Activated CD8-positive, alpha-beta T cell treated with anti-CD3 and anti-CD28 coated beads, Interleukin-2, amount 10 ng/mL, durations not matched to agents 7 days and 5 days (primary cell): Measurements from ENCODE around the gene GLG1. TPM values are rescaled to one million over a fixed set of nuclear protein-coding genes. Genes with fewer than 3 reads are reported as not detected.
"Not testable (repeated sequence)": the region's sequence is repeated elsewhere in the genome, so short reads cannot be mapped to it uniquely, and the experiment has no call there.

Experiments
- ATAC-seq: fragments of 150-1000 bp; cut with Tn5 transposase; one replicate; pipeline ENCODE4 v1.10.0; 2021; ENCODE audit warnings: moderate library complexity
- CTCF ChIA-PET: fragments of 350-600 bp; sonication (Branson Sonifier 250); formaldehyde crosslinking; loops from one replicate; lab custom pipeline; 2021; ENCODE audit warnings: antibody characterized with exemption; lab: Charles Lee
- POLR2A ChIA-PET: fragments of 350-600 bp; sonication (Branson Sonifier 250); formaldehyde crosslinking; loops from one replicate; lab custom pipeline; 2021; ENCODE audit warnings: antibody characterized with exemption; lab: Charles Lee
- DNase-seq: peaks from one replicate; pipeline ENCODE4 v3.0.0-alpha.2; 2020
- H3K27ac Mint-ChIP-seq: one replicate; pipeline ENCODE4 v1.8.0; 2021; ENCODE audit warnings: mild to moderate bottlenecking, mixed read lengths
- H3K27me3 Mint-ChIP-seq: one replicate; pipeline ENCODE4 v1.8.0; 2021; ENCODE audit warnings: low read depth, mixed read lengths
- H3K36me3 Mint-ChIP-seq: one replicate; pipeline ENCODE4 v1.8.0; 2021; ENCODE audit warnings: low read depth, mixed read lengths
- H3K4me1 Mint-ChIP-seq: one replicate; pipeline ENCODE4 v1.8.0; 2021; ENCODE audit warnings: low read depth, mixed read lengths
- H3K4me3 Mint-ChIP-seq: one replicate; pipeline ENCODE4 v1.8.0; 2021; ENCODE audit warnings: mild to moderate bottlenecking, mixed read lengths
- H3K9me3 Mint-ChIP-seq: one replicate; pipeline ENCODE4 v1.8.0; 2022; ENCODE audit warnings: mixed read lengths; ENCODE audit not compliant: insufficient read depth
- total RNA-seq, 2 experiments: library from RNA; stranded (reverse); gene quantifications; one replicate each; pipeline ENCODE4 v1.2.3, GENCODE V29; 2021

Gene GLG1
- total RNA-seq, 2 experiments from 2014 or later = 110 to 112 TPM

- ATAC-seq (no peak), DNase-seq (no peak)
- H3K36me3 Mint-ChIP-seq = peaks cover 39% of the 10 kb centered on the region
- no peaks in the 10 kb centered on the region for H3K4me1 Mint-ChIP-seq
- H3K9me3 Mint-ChIP-seq = no peaks in the 10 kb centered on the region
- ChIA-PET CTCF (no interaction called here), POLR2A (no interaction called here)
- H3K27me3 Mint-ChIP-seq = no peaks in the 10 kb centered on the region
- no peak overlapping the region for H3K4me3 Mint-ChIP-seq
- no peak overlapping the region for H3K27ac Mint-ChIP-seq
These were observed 82.8 kb downstream of the GLG1 start for GRCh38 chr16:74524117-74524516.

GRCh38 chr16:74523706-74524105, 83.2 kb downstream of the GLG1 start:
- H3K27me3 Mint-ChIP-seq, ATAC-seq, H3K4me1 Mint-ChIP-seq, H3K27ac Mint-ChIP-seq, DNase-seq, POLR2A ChIA-PET, H3K9me3 Mint-ChIP-seq, H3K4me3 Mint-ChIP-seq, CTCF ChIA-PET: not testable (repeated sequence)
- H3K36me3 Mint-ChIP-seq = peaks cover 38% of the 10 kb centered on the region

- Mint-ChIP-seq H3K27ac (no peak overlapping the region), H3K4me3 (no peak overlapping the region), H3K4me1 (peaks cover 1% of the 10 kb centered on the region), H3K9me3 (no peaks in the 10 kb centered on the region), H3K27me3 (no peaks in the 10 kb centered on the region), H3K36me3 (peaks cover 43% of the 10 kb centered on the region)
- ChIA-PET POLR2A (no interaction called here), CTCF (no interaction called here)
- no peak for ATAC-seq
- no peak for DNase-seq
These were observed 84.8 kb downstream of the GLG1 start for GRCh38 chr16:74522160-74522559.

- H3K4me3 Mint-ChIP-seq = no peak overlapping the region
- peaks cover 1% of the 10 kb centered on the region for H3K4me1 Mint-ChIP-seq
- peaks cover 41% of the 10 kb centered on the region for H3K36me3 Mint-ChIP-seq
- DNase-seq = no peak
- H3K27ac Mint-ChIP-seq = no peak overlapping the region
- ChIA-PET CTCF (no interaction called here), POLR2A (no interaction called here)
- ATAC-seq = no peak
- no peaks in the 10 kb centered on the region for H3K9me3 Mint-ChIP-seq
- H3K27me3 Mint-ChIP-seq = no peaks in the 10 kb centered on the region
These were observed 85.2 kb downstream of the GLG1 start for GRCh38 chr16:74521691-74522090.

GRCh38 chr16:74518934-74519333, 88.0 kb downstream of the GLG1 start:
- H3K9me3 Mint-ChIP-seq, H3K4me3 Mint-ChIP-seq, ATAC-seq, POLR2A ChIA-PET, H3K27me3 Mint-ChIP-seq, H3K27ac Mint-ChIP-seq, CTCF ChIA-PET, DNase-seq: not testable (repeated sequence)
- H3K36me3 Mint-ChIP-seq = peaks cover 34% of the 10 kb centered on the region
- peaks cover 13% of the 10 kb centered on the region for H3K4me1 Mint-ChIP-seq

- Mint-ChIP-seq H3K9me3 (no peaks in the 10 kb centered on the region), H3K27ac (no peak overlapping the region), H3K4me1 (peaks cover 19% of the 10 kb centered on the region), H3K27me3 (no peaks in the 10 kb centered on the region), H3K36me3 (peaks cover 30% of the 10 kb centered on the region), H3K4me3 (no peak overlapping the region)
- ATAC-seq = no peak
- DNase-seq = no peak
- ChIA-PET CTCF (no interaction called here), POLR2A (no interaction called here)
These were observed 95.0 kb downstream of the GLG1 start for GRCh38 chr16:74511961-74512360.

- Mint-ChIP-seq H3K27ac (no peak overlapping the region), H3K9me3 (no peaks in the 10 kb centered on the region), H3K4me1 (peaks cover 4% of the 10 kb centered on the region), H3K4me3 (no peak overlapping the region), H3K36me3 (peaks cover 33% of the 10 kb centered on the region), H3K27me3 (no peaks in the 10 kb centered on the region)
- ATAC-seq = no peak
- POLR2A ChIA-PET = no interaction called here
- CTCF ChIA-PET = interaction anchor here (1.2 kb wide), 1 partner anchor 118 kb away, joined by 3 read pairs; no protein-coding TSS in a partner anchor
- no peak for DNase-seq
These were observed 101.9 kb downstream of the GLG1 start for GRCh38 chr16:74505011-74505410.

- Mint-ChIP-seq H3K27me3 (no peaks in the 10 kb centered on the region), H3K27ac (no peak overlapping the region), H3K9me3 (no peaks in the 10 kb centered on the region), H3K4me1 (no peaks in the 10 kb centered on the region), H3K4me3 (no peak overlapping the region), H3K36me3 (peaks cover 28% of the 10 kb centered on the region)
- POLR2A ChIA-PET = no interaction called here
- CTCF ChIA-PET = interaction anchor here (0.9 kb wide), 1 partner anchor 17 kb away, joined by 3 read pairs; no protein-coding TSS in a partner anchor
- DNase-seq (no peak), ATAC-seq (no peak)
These were observed 103.5 kb downstream of the GLG1 start for GRCh38 chr16:74503412-74503811.

- CTCF ChIA-PET = no interaction called here
- Mint-ChIP-seq H3K27ac (no peak overlapping the region), H3K9me3 (no peaks in the 10 kb centered on the region), H3K4me1 (no peaks in the 10 kb centered on the region), H3K27me3 (no peaks in the 10 kb centered on the region), H3K36me3 (peaks cover 22% of the 10 kb centered on the region), H3K4me3 (no peak overlapping the region)
- POLR2A ChIA-PET = no interaction called here
- ATAC-seq = no peak
- no peak for DNase-seq
These were observed 105.1 kb downstream of the GLG1 start for GRCh38 chr16:74501484-74502478.

- Mint-ChIP-seq H3K36me3 (peaks cover 27% of the 10 kb centered on the region), H3K27me3 (no peaks in the 10 kb centered on the region), H3K4me1 (no peaks in the 10 kb centered on the region), H3K4me3 (no peak overlapping the region), H3K27ac (no peak overlapping the region), H3K9me3 (no peaks in the 10 kb centered on the region)
- ATAC-seq = no peak
- ChIA-PET POLR2A (no interaction called here), CTCF (no interaction called here)
- no peak for DNase-seq
These were observed 106.0 kb downstream of the GLG1 start for GRCh38 chr16:74500907-74501306.

- ChIA-PET CTCF (no interaction called here), POLR2A (no interaction called here)
- peaks cover 4% of the 10 kb centered on the region for H3K4me1 Mint-ChIP-seq
- peaks cover 36% of the 10 kb centered on the region for H3K36me3 Mint-ChIP-seq
- H3K9me3 Mint-ChIP-seq = no peaks in the 10 kb centered on the region
- no peak overlapping the region for H3K4me3 Mint-ChIP-seq
- ATAC-seq (no peak), DNase-seq (no peak)
- H3K27ac Mint-ChIP-seq = no peak overlapping the region
- H3K27me3 Mint-ChIP-seq = no peaks in the 10 kb centered on the region
These were observed 107.8 kb downstream of the GLG1 start for GRCh38 chr16:74499114-74499513.

- H3K27ac Mint-ChIP-seq = no peak overlapping the region
- CTCF ChIA-PET = no interaction called here
- ATAC-seq = no peak
- H3K9me3 Mint-ChIP-seq = no peaks in the 10 kb centered on the region
- no peaks in the 10 kb centered on the region for H3K27me3 Mint-ChIP-seq
- peaks cover 30% of the 10 kb centered on the region for H3K36me3 Mint-ChIP-seq
- POLR2A ChIA-PET = no interaction called here
- no peak for DNase-seq
- H3K4me1 Mint-ChIP-seq = peaks cover 4% of the 10 kb centered on the region
- no peak overlapping the region for H3K4me3 Mint-ChIP-seq
These were observed 109.2 kb downstream of the GLG1 start for GRCh38 chr16:74497761-74498160.
